ENCODE measurements around the gene CRYAB.
A peak's percentile ranks its signal among the peaks of the same experiment; 100 is the strongest.

CRYAB gene

DNA sequence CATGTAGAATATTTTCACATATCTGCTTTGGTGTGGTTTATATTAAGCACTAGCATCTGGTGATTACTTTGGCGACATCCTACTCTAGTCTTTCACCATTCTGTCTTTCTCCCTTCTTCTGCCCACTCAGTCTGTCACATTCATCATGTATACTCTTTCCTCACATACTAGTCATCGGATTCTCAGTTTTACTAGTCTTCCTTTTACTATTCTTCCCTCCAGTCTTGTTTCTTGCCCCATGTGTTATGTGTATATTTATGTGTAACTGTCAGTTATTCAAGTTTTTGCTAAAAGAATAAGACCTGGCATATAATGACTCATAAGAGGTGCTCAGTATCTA is 21.0 kb upstream of the CRYAB start:
- no peak for DNase-seq

DNA sequence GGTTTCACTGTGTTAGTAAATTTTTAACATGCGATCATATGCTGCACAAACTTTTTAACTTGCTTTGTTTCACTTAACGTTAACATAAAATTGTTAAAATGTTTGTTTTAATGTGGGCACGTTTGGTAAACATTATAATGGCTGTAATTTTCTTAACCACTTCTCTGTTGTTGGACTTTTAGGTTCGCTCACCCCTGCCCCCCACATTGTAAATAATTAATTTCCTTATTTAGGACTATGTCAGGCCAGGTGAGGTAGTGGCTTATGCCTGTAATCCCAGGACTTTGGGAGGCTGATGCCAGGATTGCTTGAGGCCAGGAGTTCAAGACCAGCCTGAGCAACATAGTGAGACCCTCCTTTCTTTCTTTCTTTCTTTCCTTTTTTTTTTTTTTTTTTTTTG is 18.9 kb upstream of the CRYAB start:
- DNase-seq = no peak

DNA sequence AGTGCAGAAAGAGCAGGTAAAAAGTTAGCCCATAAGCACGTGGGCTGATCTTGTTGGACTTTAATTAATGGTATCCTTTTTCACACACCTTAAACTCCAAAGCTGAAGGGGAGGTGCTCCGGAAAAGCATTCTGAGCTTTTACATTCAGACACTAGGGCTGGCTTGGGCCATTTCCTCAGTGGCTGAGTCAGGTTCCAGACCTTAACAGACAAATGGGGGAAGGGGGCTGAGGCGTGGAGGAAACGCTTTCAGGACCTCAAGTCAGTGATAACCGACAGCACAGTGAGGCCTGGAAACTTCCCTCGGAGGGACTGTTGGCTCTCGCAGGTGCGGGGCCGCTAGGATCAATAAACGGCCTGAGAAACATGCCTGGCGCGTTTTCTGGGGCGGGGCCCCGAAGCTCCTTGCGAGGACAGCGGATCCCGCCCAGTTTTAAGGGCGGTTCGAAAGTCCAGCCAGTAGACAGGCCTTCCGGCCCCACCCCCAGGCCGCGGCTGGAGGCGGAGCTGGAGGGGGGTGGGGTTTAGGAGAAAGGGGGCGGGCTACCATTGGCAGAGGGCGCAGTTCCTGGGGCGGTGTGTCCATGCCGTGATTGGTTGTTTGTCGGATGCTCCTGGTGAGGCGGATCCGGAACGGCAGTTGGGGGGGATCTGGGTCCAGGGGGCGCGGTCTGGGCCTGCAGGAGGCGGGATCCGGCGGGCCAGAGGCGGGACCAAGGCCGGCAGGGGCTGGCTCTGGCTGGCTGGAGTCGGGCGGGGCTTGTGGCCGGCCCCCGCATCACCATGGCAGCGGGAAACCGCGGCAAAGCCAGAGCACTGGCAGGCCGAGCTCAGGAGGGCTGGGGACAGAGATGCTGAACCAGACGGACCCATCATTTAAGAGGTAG is 15.2 kb upstream of the CRYAB start:
- DNase-seq = peak; percentile 99

DNA sequence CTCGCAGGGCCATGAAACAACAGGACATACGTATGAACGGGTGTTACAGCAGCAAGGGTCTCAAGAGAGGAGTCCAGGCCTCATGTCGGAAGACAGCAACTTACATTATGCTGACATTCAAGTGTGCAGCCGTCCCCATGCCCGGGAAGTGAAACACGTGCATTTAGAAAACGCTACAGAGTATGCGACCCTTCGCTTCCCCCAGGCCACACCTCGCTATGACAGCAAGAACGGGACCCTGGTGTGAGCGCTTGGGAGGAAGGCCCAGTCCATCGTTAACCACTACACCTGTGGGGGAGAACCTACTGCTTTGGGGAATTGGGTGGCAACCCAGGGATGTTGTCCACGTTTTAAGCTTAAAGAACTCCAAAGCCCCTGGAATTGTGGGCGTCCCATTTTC is 14.4 kb upstream of the CRYAB start:
- DNase-seq = no peak

DNA sequence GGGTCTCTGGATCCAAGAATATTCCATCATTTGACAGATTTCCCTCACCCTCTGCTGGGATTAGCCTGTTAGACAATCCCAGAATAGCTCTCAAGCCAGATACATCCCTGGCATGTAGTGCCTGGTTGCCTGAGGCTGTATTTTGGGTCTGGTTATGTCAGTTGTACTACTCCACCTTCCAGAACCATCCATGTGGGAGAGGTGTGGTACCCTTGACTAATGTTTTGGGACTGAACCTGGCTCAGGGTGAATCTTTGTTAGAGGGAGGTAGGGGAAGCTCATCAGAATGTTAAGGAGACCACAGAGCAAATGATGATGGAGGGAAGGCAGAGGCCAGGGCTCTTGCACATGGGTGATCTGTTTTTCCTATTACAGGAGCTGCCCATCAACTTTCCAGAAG is 12.4 kb upstream of the CRYAB start:
- DNase-seq = no peak

DNA sequence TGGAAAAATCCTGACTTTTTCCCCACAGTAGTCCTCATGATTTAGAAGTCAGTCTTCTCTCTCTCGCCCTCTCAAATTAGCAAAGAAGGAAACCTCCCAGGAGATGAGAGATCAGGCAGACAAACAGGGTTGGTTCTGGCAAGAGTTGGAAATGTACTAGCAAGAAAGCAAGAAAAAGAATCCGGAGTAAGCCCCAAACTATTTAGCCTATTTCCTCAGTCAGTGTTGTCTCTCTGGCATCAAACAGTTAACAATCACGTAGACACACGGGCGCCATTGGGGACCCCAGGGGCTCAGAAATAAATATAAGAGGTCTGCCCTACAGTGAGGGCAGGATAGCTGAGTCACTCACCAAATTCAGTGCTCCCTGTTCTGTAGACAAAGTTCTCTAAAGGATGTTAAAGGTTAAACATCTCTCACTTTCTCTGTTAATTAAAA is 11.8 kb upstream of the CRYAB start:
- DNase-seq = no peak

DNA sequence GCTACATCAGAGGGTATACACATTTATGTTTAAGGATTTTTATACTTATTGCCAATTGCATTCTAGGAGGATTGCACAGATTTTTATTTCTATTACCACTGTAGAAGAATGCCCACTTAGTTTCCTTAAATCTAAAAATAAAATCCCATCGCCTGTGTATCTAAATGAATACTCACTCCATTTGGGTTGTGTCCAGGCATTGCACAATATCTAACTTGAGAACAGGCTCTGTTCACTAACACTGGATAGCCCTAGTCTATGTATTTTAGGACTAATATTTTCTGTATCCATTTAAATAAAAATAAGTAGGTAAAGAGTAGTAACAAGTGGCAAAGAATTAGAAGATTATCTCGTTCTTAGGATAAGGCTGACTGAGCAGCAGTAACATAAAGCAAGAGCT is 11.2 kb upstream of the CRYAB start:
- no peak for DNase-seq

DNA sequence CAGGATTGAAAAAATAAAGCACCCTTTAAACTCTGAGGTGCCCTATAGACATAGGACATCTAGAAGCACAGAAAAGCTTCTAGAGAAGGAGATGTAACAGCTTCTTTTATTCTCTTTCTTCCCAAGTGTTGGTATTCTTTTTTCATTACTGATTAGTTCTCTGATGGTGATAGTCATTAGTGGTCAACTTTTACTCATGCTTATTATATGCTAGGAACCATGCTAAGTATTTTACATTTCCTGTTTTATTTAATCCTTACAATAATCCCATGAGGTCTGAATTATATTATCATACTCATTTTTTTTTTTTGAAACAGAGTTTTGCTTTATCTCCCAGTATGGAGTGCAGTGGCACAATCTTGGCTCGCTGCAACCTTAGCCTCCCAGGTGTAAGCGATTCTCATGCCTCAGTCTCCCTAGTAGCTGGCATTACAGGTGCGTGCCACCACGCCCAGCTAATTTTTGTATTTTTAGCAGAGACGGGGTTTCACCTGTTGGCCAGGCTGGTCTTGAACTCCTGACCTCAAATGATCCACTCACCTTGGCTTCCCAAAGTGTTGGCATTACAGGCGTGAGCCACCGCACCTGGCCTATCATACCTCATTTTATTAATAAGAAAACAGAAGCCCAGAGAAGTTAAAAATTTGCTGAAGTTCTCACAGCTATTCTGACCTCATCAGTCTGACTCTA is 10.1 kb upstream of the CRYAB start:
- DNase-seq = no peak

DNA sequence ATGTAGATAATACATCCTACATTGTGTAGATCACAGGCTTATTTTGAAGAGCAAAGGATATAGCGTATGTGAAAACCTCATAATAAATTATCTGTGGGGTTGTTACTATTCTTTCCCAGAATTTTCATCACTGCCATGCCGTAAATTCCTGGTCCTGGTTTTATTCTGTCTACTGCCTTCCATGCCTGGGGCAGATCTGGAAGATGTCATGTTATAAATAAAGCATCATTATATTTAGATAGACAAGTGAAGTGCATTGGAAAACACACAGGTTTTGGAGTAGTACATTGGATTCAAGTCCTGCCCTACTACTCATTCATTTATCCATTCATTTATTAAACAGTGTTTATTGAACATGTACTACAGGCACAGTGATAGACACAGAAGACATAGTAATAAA is 9.3 kb upstream of the CRYAB start:
- DNase-seq = no peak

DNA sequence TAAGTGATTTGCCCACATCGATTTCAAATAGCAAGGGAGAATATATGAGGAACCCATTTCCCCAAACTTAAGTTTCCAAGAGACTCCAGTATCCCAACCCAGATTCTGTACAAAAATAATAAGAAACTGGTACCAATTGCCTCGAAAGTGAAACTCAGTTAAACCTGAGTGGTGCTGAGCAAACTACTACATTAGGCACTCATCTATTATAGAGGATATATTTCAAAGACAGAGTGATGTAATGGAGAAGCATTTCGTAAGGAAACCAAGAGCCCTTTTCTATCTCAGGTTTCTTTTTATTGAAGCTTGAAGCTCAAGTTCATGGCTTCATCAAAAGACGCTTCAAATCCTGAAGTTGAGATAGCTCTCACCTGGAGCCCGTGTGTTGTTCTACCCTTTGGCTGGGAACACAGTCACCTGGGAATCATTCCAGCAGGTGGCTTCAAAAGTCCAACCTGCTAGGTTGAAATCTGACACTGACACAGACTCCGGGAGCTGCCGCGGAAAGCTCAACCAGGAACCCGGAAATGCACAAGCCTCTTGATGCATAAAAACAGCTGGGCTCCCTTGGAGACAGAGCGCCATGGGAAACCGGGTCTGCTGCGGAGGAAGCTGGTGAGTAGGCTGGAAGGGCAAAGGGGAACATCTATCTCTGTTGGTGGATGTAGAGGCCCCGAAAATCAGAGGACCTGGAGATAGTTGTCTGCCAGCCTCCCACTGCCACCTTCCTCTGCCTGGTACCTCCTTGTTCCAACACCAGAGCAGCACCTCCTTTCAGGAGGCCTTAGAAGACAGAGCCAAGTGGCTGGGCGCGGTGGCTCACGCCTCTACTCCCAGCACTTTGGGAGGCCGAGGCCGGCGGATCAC is 7.1 kb upstream of the CRYAB start, which contains the start of gene C11orf52:
C11orf52 (plus strand) TSS at position 524 of the 867 bp plus-strand sequence; CDS start at position 584, 60 bp downstream.
- no peak for DNase-seq

DNA sequence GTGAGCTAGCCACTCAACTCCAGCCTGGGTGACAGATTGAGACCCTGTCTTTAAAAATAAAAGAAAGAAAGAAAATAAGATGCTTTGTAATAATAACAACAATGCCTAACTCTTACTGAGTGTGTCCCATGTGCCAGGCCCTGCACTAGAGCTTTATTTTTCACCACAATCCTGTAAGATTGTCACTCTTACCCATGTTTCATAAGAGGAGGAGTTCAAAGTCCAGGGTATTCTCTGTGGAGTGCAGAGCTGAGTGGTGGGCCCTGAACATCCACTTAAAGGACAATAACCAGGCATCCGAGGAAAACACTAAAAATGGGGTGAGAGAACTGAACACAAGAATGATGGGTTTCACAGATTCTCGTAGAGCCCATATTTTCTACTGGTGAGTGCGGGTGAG is 6.2 kb upstream of the CRYAB start:
- DNase-seq = no peak

DNA sequence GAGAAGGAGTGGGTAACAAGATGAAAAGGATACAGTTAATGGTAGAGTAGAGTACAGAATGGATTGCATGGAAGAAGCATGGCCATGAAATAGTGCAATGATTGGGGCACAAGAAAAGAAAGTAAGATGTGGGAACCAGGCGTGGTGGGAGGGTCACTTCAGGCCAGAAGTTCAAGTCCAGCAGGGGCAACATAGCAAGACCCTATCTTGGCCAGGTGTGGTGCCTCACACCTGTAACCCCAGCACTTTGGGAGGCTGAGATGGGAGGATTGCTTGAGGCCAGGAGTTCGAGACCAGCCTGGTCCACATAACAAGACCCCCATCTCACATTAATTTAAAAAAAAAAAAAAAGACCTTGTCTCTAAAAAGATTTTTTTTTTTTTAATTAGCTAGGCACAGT is 5.7 kb upstream of the CRYAB start:
- DNase-seq = no peak

DNA sequence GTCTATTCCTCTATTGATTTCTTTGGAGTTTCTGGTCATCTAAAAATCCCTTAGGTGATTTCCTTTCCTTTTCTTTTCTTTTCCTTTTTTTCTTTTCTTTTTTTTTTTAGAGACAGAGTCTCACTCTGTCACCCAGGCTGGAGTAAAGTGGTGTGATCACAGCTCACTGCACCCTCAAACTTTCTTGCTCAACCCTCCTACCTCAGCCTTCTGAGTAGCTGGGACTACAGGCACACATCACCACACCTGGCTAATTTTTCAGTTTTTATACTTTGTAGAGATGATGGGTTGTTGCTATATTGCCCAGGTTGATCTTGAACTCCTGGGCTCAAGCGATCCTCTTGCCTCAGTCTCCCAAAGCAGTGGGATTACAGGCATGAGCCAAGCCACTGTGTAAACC is 5.2 kb upstream of the CRYAB start:
- no peak for DNase-seq

DNA sequence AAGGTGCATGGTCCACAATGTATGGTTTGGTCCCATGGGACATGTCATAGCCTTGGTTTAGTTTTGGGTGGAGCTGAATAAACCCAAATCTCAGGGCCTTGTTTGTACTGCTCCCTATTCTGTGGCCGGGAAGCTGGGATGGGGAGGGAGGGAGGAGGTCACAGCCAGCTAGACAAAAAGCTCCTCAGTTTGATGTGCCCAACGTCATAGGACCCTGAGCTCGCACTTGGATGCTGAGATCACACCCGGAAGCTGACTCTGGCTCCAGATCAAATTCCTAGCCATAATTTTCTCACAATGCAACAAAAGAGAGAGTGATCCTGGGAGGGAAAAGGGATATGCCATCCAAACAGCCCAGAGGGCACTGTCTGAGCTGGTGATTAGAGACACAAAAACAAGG is 2.4 kb upstream of the CRYAB start:
- DNase-seq = no peak

DNA sequence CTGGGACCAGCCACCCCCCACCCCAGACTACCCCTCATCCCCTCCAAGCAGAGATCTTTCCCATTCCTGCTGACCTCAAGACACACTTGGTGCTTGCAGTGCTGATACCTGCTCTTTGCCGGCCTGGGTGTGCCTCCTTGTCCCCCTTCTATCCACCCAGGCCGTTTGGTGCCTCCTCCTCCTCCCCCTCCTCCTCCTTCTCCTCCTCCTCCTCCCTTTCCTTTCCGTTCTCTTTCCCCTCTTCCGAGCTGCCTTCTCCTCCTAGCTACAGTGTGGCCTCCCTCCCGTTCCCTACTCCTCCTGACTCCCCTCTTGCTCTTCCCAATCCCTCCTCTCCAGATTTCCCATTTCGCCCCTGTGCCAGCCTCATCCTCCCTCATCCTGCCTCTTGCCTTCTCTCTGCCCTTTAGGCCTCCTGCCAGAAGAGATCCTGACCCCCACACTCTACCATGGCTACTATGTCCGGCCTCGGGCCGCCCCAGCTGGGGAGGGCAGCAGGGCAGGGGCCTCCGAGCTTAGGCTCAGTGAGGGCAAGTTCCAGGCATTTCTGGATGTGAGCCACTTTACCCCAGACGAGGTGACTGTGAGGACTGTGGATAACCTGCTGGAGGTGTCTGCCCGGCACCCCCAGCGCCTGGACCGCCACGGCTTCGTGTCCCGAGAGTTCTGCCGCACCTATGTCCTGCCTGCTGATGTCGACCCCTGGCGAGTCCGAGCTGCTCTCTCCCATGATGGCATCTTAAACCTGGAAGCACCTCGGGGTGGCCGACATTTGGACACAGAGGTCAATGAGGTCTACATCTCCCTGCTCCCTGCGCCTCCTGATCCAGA is 1.7 kb upstream of the CRYAB start:
- DNase-seq = no peak

DNA sequence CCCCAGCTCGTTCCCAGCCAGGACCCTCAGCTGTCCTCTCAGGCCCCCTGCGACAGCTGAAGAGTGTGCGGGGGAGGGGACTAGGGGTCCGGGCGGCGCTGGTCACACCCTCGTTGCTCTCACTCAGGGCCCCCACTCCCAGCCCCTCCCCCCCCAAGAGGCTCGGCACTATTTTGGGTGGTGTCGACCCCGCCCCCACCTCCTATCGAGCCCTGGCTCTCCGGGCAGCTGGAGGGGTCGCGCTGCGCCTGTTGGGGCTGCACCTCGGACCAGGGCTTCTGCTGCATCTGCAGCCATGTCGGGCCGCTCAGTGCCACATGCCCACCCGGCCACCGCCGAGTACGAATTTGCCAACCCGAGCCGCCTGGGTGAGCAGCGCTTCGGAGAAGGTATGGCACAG is 965 bp upstream of the CRYAB start, which contains the start of gene HSPB2:
HSPB2 (plus strand) TSS at position 200 of the 400 bp plus-strand sequence; CDS start at position 296, 96 bp downstream.
- DNase-seq = no peak

DNA sequence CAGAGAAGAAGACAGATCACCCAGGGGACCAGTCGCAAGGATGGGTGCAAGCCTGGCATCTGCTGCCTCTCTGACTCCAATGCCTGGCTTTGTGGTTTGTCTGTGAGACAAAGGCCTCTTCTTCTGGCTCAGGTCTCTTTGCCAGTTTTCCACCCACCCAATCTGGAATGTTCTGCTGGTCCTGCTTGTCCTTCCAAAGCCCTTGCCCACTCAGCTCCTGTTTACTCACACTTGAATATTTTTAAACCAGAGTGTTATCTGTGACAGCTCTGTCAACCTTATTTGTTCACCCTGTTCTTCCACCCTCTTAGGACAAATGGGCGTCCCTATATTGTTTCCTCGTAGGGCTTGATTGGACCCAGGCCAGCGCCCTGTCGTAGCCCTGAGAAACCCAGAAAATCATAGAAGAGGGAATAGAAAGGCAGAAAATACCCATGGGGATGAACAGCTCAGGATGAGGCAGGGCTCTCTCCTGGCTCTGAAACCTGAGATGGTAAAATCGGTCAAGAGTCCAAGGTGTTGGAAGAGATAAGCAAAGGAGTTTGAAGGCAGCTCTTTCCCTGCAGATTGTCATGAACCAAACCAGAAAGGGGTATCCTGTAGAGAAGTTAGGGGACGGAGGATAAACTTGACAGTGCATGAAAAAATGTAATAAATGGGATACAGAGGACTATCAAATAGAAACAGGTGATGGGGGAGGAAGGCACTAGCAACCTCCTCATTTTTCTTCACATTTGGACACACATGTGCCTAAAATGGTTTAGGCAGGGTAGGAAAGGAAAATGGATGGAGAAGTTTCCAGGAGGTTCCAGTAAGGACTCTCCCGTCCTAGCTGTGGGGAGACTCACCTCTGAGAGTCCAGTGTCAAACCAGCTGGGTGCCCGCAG is 651 bp downstream of the CRYAB start:
- no peak for DNase-seq

DNA sequence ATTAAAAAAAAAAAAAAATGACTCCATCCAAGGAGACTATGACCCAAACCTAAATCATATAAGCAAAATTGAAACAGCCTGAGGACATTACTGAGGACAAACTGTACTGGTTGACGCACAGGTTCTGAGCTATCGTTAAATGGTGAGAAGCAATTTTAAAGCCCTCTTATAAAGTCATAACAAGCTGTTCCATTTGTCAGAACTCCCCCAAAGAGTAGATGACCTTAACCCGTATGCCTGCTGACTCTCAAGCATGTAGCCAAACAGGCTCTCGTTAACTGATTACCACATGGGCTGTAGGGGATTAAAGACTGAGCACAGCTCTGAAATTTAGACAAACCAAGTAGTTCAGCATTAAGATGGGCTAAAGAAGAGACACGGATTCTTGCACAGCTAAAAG is 2.2 kb downstream of the CRYAB start:
- no peak for DNase-seq

DNA sequence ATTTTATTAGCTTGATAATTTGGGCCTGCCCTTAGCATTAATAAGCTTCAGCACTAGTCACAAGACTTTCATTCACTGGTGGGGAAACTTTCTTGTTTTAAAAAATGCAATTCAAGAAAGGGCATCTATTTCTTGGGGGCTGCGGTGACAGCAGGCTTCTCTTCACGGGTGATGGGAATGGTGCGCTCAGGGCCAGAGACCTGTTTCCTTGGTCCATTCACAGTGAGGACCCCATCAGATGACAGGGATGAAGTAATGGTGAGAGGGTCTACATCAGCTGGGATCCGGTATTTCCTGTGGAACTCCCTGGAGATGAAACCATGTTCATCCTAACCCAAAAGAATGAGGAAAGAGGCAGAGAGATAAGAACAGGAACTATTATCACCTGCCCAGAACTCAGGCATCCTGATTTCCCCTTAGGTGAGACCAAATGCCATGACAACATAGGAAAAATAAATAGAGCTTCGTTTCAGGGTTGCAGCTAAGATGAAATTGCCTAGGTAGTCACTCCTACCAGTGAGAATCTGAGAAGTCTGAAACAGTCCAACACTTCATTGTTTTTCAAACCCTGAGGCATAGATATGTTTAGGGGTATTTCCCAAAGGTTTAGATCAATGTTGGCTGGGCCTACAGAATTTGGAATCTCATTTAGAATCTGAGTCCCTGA is 2.8 kb downstream of the CRYAB start:
- DNase-seq = no peak

DNA sequence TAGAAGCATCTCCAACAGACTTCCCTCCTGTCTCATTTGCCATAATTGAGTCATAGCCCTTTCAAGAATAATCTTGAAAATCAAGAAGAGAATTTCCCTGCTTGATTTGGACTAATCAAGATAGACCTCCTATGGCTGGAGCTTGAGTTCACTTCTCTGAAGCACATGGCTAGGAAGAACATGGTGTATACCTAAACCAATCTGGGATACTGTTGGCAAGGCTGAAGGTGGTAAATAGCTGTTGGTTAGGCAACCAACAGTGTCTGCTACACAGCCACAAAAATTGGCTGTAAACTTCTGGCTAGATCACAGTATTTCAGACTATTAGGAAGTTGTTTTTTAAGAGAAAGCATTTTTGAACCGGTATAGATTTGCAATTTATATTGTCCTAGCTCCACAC is 4.9 kb downstream of the CRYAB start:
- DNase-seq = no peak

DNA sequence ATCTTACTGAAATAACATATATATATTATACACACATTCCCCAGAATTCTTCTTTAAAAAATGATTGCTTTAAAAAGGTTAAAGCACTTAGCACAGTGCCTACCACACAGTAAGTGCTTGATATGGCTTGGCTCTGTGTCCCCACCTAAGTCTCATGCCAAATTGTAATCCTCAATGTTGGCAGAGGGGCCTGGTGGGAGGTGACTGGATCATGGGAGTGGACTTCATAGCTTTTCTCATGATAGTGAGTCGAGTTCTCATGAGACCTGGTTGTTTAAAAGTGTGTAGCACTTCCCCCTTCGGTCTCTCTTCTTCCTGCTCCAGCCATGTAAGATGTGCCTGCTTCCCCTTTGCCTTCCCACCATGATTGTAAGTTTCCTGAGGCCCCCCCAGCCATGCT is 6.2 kb downstream of the CRYAB start:
- DNase-seq = no peak
